ENCODE measurements around the gene CHST14. TPM values are rescaled to one million over a fixed set of nuclear protein-coding genes. Genes with fewer than 3 reads are reported as not detected.

The CHST14 gene
- total RNA-seq, 6 experiments from 2014 or later = 2.9 to 5.7 (median 4.8) TPM

DNA sequence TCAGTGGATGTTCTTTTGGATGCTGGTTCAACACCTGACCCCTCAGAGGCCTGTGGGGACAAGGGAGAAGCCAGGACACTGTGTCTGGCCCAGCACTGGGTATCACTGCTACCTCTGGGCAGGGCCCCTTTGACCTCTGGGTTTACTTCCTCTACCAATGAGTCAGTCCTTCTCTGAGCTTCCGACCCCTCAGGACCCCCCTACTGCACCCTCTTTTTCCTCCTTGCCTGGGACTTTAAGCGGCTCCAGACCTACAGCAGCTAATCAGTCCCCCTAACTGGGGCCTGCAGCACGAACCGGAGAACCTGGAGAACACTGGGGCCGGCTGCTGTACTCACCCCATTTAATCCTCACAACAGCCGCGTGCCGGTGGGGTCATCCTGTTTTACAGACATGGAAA, 3.8 kb downstream of the CHST14 start:
- intact Hi-C loops (cut with DNase I) = no loop called here
- ATAC-seq (no peak), DNase-seq (no peak)
- Histone ChIP-seq H3K27ac (no peak overlapping the region), H3K36me3 (no peaks in the 10 kb centered on the region), H3K4me3 (no peak overlapping the region), H3K4me1 (peaks cover 0 to 5% (median 0%) of the 10 kb centered on the region in 4 donors), H3K9me3 (no peaks in the 10 kb centered on the region), H3K27me3 (no peaks in the 10 kb centered on the region)
- 84% methylated on average over 6 of the region's 8 CpGs for WGBS (ENCODE audit: insufficient coverage, low coverage, low lambda C conversion rate, missing lambda C conversion rate)
- no peak for TF ChIP-seq POLR2A (IDR thresholded peaks at IDR 0.05)
- TF ChIP-seq, protein P1, sequence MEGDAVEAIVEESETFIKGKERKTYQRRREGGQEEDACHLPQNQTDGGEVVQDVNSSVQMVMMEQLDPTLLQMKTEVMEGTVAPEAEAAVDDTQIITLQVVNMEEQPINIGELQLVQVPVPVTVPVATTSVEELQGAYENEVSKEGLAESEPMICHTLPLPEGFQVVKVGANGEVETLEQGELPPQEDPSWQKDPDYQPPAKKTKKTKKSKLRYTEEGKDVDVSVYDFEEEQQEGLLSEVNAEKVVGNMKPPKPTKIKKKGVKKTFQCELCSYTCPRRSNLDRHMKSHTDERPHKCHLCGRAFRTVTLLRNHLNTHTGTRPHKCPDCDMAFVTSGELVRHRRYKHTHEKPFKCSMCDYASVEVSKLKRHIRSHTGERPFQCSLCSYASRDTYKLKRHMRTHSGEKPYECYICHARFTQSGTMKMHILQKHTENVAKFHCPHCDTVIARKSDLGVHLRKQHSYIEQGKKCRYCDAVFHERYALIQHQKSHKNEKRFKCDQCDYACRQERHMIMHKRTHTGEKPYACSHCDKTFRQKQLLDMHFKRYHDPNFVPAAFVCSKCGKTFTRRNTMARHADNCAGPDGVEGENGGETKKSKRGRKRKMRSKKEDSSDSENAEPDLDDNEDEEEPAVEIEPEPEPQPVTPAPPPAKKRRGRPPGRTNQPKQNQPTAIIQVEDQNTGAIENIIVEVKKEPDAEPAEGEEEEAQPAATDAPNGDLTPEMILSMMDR (IDR thresholded peaks at IDR 0.05) = no peak

DNA sequence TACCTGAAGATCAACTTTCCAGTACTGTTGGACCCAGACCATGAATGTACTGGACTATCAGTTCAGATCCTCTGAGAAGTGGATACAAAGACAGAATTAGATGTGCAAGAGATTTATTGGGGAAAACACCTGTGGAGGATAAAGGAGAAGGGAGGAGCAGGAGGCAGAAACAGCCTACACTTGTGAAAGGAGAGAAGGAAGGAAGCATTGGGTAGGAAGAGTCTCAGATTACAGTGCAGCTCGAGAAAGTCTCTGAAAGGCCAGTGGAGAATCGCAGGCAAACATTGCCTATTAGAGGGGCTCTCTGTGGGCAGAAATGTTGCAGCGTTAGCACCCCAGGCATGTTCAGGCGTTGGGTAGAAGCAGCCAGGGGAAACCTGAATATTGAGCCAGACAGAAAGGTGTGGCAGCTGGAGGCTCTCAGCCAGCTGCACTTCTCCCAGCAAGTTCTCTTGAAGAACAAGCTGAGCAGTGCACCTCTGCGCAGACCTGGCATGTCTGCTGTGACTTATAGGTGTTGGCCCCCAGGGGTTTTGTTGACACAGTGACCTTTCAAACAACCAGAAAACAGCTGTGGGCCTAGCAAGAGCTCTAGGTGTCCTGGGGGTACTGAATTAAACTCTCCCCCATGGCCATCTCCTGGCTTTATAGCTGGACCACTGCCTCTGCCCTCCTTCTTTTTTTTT, 7.0 kb downstream of the CHST14 start:
- H3K4me1 ChIP-seq = no peaks in the 10 kb centered on the region
- ATAC-seq (no peak), DNase-seq (no peak)
- no peaks in the 10 kb centered on the region for H3K36me3 ChIP-seq
- no peak overlapping the region for H3K27ac ChIP-seq
- no peaks in the 10 kb centered on the region for H3K9me3 ChIP-seq
- no peak overlapping the region for H3K4me3 ChIP-seq
- intact Hi-C loops (cut with DNase I) = no loop called here
- 45% methylated on average over 2 of the region's 5 CpGs for whole genome bisulfite sequencing (ENCODE audit: insufficient coverage, low coverage, low lambda C conversion rate, missing lambda C conversion rate)
- TF ChIP-seq, protein P1 (IDR thresholded peaks at IDR 0.05) = no peak
- no peak for TF ChIP-seq POLR2A (IDR thresholded peaks at IDR 0.05)
- no peaks in the 10 kb centered on the region for H3K27me3 ChIP-seq

DNA sequence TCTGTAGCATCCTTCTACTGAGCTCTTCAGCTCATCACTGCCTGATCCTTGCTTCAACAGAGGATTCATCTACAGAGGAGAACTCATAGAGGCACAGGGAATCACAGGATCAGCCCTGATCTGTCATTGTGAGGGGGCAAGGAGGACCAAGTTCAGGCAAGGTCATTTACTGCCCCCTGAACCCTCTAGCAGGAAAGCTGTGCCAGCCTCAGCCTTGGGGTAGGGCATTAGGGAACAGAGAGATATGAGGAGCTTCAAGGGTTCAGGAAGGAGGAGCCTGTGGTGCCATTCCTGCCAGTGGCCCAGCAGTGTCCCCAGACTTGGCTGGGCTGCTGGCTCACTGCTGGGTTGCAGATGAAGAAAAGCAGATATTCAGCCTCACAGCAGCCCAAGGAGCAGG, 8.2 kb downstream of the CHST14 start:
- DNase-seq = no peak
- intact Hi-C loops (cut with DNase I) = no loop called here
- no peaks in the 10 kb centered on the region for H3K36me3 ChIP-seq

DNA sequence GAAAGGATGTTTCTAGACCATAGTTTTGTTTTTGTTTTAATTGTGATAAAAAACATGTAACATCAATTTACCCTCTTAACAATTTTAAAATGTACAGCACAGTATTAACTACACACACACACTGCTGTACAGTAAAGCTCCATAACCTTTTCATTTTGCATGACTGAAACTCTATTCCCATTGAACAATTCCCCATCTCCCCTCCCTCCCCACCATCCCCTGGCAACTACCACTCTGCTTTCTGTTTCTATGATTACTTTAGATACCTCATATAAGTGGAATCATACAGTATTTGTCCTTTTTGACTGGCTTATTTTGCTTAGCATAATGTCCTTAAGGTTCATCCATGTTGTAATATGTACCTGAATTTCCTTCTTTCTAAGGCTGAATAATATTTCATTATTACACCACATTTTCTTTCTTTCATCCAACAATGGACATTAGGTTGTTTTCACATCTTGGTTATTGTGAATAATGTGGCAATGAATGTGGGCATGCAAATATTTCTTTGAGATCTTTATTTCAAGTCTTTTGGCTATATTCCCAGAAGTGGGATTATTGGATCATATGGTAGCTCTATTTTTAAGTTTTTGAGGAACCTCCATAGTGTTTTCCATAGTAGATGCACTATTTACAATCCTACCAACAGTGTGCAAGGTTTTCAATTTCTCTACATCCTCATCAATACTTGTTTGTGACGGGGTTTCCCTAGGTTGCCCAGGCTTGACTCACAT, 10.7 kb downstream of the CHST14 start:
- TF ChIP-seq POLR2A (IDR thresholded peaks at IDR 0.05) = no peak
- TF ChIP-seq, protein P1 (IDR thresholded peaks at IDR 0.05) = no peak
- no peak for ATAC-seq
- WGBS (ENCODE audit: insufficient coverage, low coverage, low lambda C conversion rate, missing lambda C conversion rate) = 83% methylated on average over 1 of the region's 1 CpG

More for the DNA sequence above, 8.2 kb downstream of the CHST14 start:
- H3K4me1 ChIP-seq = no peaks in the 10 kb centered on the region
- H3K27ac ChIP-seq = no peak overlapping the region
- TF ChIP-seq, protein P1 (IDR thresholded peaks at IDR 0.05) = no peak
- TF ChIP-seq POLR2A (IDR thresholded peaks at IDR 0.05) = no peak
- no peak for ATAC-seq
- H3K27me3 ChIP-seq = no peaks in the 10 kb centered on the region
- no peak overlapping the region for H3K4me3 ChIP-seq
- H3K9me3 ChIP-seq = no peaks in the 10 kb centered on the region

More for the DNA sequence above, 10.7 kb downstream of the CHST14 start:
- Histone ChIP-seq H3K4me1 (no peaks in the 10 kb centered on the region), H3K27ac (no peak overlapping the region), H3K36me3 (no peaks in the 10 kb centered on the region), H3K27me3 (no peaks in the 10 kb centered on the region), H3K4me3 (no peak overlapping the region), H3K9me3 (no peaks in the 10 kb centered on the region)
- intact Hi-C loops (cut with DNase I) = no loop called here
- no peak for DNase-seq

Measured in right lobe of liver (tissue), 6 donors.